HG03571 (cell line): ENCODE measurements around the gene IDH3G.

Source experiments
- ATAC-seq: cut with Tn5 transposase; IDR thresholded peaks from one replicate; pipeline ENCODE4 v1.9.1; 2021; ENCODE audit not compliant: unreplicated experiment

IDH3G gene

DNA sequence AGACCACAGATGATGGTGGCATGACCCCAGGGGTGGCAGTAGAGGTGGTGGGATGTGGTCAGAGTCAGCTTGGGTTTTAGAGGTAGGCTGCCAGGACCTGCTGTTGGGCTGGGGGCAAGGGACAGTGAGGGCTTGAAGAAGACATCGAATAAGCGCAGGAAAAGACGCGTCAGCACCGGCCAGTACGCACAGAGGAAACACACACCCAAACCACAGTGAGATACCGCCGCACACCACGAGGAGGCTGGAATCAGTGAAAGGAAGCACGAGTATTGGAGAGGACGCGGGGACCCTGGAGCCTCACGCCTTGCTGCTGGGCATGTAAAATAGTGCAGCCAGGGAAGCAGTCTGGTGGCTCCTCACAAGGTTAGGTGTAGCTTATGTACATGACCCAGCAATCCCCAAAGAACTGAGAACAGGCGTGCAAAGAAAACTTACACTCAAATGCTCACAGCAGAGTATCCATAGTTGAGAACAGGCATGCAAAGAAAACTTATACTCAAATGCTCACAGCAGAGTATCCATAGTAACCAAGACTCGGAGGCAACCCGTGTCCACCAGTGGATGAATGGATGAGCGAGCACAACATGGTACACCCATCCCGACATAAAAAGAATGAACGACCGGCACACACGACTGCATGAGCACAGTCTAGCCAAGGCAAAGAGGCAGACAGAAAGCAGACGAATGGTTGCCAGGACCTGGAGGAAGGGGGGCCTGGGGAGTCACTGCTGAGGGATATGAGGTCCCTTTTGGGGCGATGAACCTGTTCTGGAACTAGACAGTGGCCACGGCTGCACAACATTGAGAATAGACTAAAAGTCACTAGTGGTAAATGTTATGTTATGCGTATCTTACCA lies 22.9 kb upstream of the IDH3G start:
- ATAC-seq, result no peak

DNA sequence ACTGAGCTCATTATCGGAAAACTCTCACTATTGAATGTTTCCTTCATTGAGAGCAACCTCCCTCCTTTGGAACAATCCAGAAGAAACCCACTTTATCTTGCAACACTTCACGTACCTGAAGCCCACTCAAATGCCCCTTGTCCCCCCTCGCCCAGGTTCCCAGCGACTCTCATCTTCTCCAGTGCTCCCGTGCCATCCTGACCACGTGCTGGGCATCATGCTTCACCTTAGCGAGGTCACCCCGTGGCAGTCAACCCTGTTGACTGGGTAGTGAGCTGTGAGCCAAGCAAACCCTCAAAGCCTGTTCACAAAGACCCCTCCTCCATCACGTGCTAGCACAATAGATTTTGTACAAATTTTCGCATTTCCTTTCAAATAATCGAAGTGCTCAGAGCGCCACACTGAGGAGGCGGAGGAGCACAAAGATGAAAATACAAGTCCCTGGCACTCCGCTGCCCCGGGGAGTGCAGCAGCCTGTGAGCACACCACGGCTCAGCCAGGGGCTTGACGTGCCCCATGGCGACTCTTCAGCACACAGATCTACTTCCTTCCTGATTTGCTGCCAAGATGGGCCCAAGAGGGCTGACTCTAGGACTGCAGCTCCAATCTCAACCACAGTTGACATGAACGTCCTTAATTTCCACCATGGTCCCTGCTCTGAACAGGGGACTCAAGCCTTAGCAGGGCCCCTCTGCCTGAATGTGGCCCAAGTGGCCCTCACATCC lies 20.6 kb upstream of the IDH3G start:
- ATAC-seq, result no peak

DNA sequence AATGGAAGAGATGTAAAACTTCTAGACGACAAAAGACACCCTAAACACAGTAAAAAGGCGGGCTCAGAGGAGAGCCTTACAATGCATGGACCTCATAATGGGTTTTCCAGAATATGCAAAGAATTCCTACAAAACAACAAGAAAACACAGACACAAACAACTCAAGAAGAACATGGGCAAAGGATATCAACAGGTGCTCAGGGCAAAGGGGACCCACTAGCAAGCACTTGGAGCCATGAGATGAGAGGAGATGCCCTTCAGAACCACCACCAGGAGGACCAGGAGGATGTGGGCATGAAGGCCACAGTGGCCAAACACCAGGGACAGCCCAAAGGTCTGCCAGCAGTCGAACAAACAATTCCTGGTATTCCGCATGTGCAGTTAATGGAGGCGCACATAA lies 19.0 kb upstream of the IDH3G start:
- ATAC-seq, result no peak

DNA sequence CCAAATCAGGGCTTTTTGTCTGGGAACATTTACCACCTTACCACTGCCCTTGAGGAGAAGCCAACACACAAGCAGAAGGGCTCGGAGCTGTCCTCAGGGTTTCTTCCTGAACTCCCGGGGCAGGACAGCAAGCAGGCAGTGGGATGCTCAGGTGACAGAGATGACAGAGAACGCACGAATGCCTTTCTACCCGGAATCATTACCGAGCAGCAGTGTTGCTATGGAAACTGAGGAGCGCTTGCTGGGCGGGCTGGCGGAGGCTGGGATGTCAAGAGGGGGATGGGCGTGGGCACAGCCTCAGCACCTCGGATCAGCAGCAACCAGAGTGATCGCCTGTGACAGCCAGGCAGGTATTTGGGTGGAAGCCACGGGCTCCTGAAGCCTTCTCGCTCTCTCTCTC lies 18.0 kb upstream of the IDH3G start:
- ATAC-seq, result no peak

DNA sequence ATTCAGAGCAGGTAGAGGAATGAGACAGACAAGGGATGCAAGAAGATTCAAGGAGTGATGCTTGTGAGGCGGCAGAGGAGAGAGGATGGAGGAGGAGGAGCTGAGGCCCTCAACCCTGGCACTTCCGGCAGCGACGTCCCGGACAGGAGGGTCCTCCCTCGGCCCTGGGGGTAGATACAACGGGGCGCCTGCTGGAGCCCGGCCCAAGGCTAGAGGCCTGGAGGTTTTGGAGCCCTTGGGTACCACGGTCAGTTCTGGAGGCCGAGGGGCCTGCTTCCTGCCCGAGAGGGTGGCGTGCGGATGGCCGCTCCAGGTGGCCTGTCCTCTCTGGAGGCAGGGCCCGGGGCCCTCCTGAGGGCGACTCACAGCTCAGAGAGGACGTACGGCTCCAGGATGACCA lies 13.8 kb upstream of the IDH3G start:
- no peak for ATAC-seq

DNA sequence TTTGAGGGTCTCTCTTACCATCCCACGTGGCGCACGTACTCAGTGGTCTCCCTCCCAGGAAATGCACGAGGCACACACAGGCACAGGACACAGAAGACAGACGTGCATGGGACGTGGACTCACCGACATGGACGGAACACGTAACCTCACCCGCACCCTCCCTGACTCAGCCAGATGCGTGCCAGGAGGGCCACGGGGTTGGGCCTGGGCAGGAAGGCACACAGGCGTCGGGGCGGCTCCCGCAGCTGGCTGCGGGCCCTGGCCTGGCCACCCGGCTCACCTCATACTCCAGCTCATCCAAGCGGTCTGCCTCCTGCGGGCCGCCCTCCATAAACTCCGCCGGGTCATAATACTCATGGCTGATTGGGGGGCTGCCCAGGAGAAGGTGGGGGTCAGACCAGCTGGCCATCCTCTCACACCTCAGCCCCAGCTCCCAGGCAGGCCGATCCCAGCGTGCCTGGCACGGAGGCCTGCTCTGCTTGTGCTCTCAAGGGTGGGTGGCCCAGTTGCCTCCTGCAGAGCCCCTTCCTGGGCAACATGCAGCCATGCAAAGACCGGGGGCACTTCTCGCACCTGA lies 12.9 kb upstream of the IDH3G start:
- ATAC-seq, result no peak

DNA sequence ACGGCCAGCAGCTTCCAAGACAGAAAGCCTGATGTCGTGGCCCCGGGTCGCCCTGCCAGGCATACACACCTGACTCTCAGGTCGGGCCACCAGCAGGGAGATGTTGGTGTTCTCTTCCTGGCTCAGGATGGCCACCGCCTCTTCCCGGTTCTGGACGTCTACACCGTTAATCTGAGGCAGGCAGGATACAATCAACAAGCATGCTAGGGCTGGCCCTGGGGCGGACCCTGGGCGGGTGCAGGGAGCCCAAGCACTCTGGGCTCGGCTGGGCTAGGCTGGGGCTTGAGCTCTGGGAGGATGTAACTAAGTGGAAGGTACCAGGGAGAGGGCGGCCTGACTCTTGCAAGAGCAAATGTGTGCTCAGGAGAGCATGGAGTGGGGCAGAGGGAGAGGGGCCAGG lies 11.3 kb upstream of the IDH3G start:
- no peak for ATAC-seq

DNA sequence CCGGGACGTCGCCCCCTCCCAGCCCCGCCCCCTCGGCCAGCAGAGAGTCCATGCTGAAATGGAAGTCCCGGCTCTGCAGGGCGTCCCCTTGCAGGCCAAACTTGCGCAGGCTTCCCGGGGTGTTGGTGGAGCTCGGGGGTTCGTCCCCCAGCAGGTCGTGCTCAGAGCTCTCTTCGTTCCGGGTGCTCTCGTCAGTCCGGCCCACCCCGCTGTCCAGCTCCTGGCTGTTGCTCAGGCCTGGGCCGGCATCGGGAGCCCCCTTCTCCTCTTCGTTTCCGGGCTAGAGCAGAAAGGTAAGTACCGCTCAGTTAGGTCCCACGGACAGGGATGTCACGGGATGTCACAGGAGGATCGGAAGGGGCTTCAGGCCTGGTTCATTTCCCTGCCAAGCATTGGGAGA lies 10.4 kb upstream of the IDH3G start:
- ATAC-seq, result no peak

DNA sequence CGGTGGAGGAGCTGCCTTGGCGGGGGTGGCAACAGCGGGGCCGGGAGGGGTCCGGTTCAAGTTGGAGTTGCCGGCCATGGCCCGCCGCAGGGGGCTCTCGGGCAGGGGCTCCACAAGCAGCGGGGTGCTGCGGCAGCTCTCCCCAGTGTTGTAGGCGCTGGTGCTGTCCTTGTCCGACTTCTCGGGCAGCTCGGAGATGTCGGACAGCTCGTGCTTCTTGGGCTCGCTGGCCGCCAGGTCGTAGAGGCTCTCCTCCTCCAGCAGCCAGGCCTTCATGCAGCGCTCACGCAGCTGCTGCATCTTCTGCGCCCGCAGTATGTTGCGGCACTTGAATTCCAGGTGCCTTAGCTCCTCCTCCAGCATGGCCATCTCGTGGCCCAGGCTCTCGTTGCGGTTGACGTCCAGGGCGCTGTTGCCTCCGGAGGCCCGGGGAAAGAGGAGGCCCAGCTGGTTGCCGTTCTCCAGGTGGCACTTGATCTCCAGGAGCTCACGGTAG lies 10.0 kb upstream of the IDH3G start:
- no peak for ATAC-seq

DNA sequence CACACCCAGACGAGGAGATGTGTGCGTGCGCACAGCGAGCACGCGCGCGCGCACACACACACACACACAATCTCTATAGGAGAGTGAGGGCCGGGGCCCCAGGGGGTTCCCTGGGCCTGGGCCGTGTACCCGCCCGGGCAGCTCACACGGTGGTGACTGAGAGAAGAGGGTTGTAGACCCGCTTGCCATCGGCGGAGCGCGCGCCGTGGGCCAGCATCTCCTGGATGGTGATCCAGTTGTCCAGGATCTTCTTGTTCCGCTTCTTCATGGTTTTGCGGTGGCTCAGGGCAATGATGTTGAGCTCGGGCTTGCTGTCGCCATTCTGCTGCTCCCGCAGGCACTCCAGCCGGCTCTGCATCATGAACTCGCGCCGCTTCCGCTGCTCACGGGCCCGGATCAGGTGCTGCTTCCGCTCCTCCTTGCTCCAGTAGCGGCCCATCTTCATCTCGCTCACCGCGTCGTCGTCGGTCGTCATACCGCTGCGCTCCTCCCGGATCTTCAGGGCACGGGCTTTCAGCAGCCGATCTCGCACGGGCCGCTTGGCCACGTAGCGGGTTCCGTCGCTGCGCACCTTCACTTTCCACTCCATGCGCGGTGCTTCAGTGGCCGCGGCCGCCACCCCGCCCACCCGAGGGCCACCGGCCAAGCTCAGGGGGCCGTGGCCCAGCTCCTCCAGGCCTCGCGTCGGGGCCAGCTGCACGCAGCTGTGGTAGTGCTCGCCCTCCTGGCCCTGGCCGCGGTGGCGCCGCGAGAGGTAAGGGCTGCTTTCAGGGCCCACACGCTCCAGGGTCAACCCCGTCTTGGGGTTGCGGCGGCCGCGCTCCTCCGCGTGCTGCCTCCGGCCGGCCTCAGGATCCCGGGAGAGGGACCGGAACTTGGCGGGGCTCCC lies 9.3 kb upstream of the IDH3G start:
- no peak for ATAC-seq

DNA sequence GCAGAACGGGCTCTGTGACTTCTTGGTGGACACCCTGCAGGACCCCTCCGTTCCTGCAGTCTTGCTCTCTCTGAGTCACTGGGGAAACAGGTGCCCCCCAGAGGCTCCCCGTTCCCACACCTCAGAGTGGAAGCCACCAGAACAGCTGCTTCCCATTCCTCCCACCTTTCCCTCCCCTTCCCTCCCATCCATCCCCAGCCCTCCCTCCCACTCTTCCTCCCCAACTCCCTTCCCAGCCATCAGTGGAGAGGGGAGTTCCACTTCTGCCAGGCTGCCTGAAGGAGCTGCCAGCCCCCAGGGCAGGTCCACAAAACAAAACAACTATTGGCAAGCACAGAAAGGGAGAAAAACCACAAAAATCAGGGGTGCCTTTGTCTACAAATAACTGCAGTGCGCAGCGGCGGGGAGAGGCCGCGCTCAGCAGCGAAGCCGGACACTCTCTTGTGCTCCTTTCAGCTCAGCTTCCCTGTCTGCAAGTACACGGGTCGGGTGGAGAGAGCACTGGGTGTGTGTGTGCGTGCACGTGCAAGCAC lies 8.4 kb upstream of the IDH3G start:
- ATAC-seq, result no peak

DNA sequence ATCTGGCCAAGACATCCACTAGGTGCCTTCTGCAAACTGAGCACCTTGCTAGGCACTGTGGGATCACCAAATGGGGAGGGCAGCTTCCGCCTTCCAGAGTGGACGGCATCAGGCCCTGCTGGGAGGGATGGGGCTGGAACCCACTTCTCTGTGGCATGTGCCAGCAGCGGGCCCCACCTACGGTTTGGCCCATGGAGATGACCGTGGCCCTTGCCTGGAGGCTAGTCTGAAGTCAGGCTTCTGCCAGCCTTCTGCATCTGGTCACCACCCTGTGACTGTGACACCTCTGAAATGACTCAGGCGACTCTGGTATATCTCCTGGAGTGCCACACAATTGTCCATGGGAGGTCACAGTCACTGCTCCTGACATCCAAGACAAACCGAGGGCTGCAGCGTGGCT lies 7.5 kb upstream of the IDH3G start:
- no peak for ATAC-seq

DNA sequence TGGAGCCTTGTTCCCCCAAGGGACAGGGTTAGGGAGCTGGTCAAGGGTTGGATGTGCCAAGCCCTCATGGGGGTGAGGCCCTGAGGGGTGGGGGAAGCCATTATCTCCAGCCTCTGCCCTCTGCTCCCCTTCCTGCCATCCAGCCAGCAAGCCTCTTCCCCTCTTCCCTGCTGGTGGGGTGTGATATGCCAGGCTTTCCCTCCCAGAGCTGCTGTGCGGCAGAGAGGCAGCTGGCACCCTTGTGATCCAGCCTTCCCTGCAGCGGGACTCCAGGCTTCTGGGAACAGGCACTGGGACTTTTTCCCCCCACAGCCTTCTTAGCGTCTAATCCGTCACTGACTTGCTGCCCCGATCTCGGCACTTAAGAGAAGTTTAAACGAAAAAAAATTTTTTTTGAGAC lies 6.6 kb upstream of the IDH3G start:
- ATAC-seq, result no peak

DNA sequence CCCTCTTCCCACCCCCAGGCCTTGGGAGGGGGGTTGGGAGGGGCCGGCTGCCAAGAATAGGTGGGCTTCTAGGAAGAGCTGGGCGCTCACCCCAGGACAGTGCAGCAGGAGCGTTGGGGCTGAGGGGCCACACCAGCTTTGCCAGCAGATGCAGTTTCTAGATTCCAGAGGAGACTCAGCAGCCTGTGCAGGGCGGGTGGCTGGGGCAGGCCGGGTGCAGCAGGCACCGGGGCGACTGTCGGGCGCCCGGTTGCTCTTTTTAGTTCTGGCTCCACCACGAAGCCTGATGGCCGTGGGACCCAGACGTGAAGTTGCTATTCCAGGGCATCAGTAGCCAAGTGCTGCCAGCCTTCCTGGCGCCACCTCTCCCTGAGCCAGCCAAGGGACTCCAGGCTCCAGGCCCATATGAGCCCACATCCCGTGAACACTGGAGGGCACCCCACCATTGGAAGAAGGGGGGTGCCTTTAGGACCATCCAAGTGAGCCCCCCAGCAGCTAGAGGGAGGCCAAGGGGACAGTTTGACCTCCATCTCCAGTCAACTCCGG lies 6.1 kb upstream of the IDH3G start:
- ATAC-seq, result no peak

DNA sequence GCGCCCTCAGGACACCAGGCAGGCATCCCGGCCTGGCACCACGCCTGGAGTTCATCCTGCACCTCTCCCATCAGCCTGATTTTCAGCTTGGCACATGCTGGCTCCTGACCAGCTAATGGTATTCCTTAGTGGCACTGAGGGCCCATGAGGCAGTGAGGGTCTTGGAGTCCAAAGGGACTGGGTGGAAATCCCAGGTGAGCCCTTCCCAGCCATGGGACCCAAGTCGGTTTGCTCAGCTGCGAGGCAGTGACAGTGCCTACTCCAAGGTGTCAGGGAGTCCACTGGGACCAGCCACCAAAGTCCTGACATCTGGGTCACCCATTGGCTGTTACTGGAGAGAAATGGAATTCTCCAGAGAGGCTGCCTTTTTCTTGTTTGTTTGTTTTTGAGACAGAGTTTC lies 5.2 kb upstream of the IDH3G start:
- ATAC-seq, result no peak

DNA sequence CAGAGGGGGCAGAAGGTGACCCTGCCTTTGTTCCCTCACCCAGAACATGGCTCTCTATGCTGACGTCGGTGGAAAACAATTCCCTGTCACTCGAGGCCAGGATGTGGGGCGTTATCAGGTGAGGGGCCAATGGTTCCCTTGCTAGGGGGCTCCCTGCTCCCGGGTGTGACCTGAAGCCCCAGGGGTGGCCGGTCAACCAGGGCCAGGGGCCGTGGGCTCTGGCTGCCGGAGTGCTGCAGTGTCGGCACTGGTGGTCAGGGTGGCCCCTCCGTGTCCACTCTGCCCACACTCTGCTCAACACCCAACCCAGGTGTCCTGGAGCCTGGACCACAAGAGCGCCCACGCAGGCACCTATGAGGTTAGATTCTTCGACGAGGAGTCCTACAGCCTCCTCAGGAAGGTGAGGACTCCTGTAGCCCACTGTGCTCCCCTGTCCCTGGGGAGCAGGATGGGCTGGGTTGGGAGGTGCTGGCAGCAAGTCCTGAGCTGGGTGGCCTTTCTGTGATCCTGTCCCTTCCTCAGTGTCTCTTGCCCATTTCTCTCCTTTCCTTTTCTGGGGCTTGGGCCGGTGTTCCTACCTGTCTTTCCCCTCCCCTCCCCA lies 3.3 kb upstream of the IDH3G start:
- ATAC-seq, result no peak

DNA sequence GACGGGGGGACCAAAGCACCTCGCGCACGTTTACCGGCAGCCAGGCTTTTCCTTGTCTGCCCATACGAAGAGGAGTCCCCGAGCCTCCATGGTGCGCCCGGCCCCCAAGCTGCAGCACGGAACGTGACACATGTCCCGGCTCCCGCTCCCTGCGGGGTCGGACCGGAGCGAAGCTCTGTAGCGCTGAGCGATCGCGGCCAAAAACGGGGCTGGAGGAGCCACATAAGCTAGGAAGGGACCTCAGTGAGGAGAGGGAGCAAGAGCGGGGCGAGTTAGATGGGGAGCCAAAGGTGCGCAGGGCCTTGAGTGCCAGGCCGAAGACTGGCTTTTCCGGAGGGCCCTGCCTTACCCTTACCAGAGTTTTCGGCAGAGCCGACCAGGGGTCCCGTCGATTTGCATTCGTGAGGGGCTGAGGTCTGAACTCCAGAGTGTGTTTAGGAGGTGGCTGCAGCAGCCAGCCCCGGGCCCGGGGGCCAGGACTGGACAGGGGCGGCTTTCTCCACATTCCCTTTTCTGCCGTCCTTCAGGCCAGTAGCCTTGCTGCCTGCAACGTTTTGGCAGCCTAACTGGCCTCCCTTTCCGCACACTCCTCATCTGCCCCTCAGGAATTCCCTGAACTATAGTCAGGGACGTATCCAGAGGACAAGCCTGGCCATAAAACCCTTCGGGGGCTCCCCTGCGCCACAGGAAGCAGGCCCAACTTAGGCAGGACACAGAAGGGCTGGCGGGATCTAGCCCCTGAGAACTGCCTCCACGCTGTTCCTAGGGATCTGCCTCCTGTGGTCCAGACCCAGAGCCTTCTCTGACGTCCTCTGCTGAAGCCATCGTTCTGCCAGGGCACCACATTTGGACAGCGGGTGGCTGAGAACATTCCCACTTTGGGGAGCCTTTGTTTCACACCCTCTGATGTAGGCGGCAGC lies 982 bp upstream of the IDH3G start:
- ATAC-seq, result no peak

DNA sequence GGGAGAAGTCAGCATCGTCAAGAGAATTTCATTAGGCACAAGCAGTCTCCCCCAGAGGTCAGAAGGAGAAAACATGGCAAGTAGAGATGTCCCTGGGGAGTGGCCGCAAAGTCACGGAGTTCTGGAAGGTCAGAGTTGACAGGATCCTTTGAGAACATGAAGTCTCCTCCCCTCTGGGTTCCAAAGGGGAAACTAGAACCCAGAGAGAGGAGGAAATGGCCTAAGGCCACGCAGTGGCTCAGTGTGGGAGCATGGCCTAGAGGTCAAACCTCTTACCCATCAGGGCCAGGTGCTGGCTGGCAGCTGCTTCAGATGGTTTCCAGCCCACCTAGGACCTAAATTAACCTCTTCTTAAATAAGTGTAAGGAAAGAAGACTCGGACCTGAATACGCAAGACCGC lies 884 bp downstream of the IDH3G start:
- ATAC-seq, result no peak

DNA sequence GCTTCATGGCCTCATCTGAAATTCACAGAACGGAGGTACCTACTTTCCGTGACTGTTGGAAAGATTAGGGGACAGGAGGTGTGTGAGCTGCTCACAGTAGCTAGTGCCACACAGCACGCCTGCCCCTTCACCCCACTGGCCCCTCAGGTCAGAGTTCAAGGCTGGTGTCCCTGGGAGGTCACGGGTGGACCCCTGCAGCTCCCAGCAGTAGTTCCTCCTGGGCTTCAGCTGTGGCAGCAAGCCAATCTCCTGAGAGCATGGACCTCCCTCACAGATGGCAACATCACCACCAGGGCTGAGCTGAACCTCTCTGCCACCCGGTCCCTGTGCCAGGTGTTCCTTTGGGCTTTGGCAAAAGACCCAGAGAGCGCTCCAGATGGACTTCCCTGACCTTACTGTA lies 1.8 kb downstream of the IDH3G start:
- no peak for ATAC-seq
